Peyer's patch (tissue), 4 donors: ENCODE data around the gene SLC35E1. TPM values are rescaled to one million over a fixed set of nuclear protein-coding genes. Genes with fewer than 3 reads are reported as not detected.
A peak's percentile ranks its signal among the peaks of the same experiment; 100 is the strongest.

ENCODE experiments used
- DNase-seq, 3 donors: peaks; one replicate each; pipeline ENCODE4 v3.0.0-alpha.2; 2017 to 2019
- H3K27ac ChIP-seq, 4 donors: fragments of 200-600 bp; sonication (generic); one replicate each; pipeline ENCODE4 v1.5.1; 2016 to 2019
- H3K27me3 ChIP-seq, 2 donors: fragments of 200-600 bp; sonication (generic); one replicate each; pipeline ENCODE4 v1.5.1; 2019
- H3K36me3 ChIP-seq, 3 donors: fragments of 200-600 bp; sonication (generic); one replicate each; pipeline ENCODE4 v1.5.1; 2016 to 2019
- H3K4me1 ChIP-seq, 4 donors: fragments of 200-600 bp; sonication (generic); one replicate each; pipeline ENCODE4 v1.5.1; 2016 to 2019
- H3K4me3 ChIP-seq, 4 donors: fragments of 200-600 bp; sonication (generic); 1 replicate in 3 of 4; 2 replicates in 1 of 4; pipeline ENCODE4 v1.5.1; 2016 to 2019; ENCODE audit warnings: mild to moderate bottlenecking in 1 of 4
- H3K9me3 ChIP-seq, 4 donors: fragments of 200-600 bp; sonication (generic); one replicate each; pipeline ENCODE4 v1.5.1; 2016 to 2019; ENCODE audit warnings: mild to moderate bottlenecking in 1 of 4
- POLR2A ChIP-seq, 2 donors: fragments of 450-650 bp; IDR thresholded peaks; one replicate each; pipeline ENCODE4 v1.5.1; 2017; ENCODE audit warnings: antibody characterized with exemption in 2 of 2, mild to moderate bottlenecking in 2 of 2, moderate library complexity in 2 of 2
- total RNA-seq, 4 donors: library from RNA; depleted of rRNA; stranded (reverse); fragments of >200 nt; gene quantifications; one replicate each; pipeline ENCODE4 v1.1.0, GENCODE V29; 2016
- TF ChIP-seq, protein P1 (sequence below), 6 experiments: fragments of 450-650 bp in 4 of 6; fragments of 200-600 bp in 2 of 6; sonication (generic) in 1 of 6; IDR thresholded peaks; one replicate each; pipeline ENCODE4 v1.5.1; 2017 to 2019; ENCODE audit warnings: antibody characterized with exemption in 6 of 6, mild to moderate bottlenecking in 3 of 6, moderate library complexity in 1 of 6

Gene SLC35E1
- total RNA-seq, 4 donors from 2014 or later: 23.9 to 62.0 (median 41.9) TPM

DNA sequence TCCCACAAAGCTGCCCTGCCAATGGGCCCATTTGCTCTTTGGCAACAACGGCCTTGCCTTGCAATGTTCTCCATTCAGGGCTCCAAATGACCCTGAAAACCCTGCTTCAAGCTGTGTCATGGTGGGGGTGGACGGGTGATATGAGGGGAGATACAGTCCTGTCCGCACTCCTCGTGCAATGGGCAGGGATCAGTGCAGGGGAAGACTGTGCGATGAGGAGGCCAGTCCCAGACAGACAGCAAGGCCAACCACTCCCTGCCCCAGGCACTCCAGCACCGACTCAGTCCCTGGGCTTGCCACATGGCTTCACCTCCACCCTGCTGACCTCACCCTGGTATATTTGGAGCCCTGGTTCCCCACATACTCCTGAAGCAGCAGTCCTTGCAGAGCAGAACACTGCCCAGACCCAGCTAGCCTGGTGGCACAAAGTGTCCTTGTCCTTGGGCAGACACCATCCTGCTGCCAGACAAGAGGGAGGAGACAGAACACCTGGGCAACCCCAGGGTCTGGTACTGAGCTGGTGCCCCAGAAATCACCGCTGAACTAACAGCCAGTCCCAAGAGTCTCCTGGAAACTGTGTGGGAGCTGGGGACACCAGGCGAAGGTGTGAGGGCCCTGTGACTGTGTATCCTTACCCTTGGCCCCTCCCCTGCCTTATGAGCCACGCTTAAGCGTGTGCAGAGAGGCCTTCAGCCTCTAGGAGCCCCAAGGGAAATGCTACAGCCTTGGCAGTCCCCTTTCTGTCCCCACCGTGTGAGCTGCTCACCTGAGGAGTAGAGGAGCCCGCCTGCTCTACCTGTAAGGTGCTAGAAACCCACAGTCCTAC, 9.1 kb upstream of the SLC35E1 start:
- H3K27ac ChIP-seq: peak overlapping the region in 1 of 4 donors; percentile 55
- no peak for DNase-seq
- H3K27me3 ChIP-seq: no peaks in the 10 kb centered on the region
- H3K36me3 ChIP-seq: peaks cover 0 to 29% (median 0%) of the 10 kb centered on the region in 3 donors
- H3K9me3 ChIP-seq: no peaks in the 10 kb centered on the region
- TF ChIP-seq, protein P1, sequence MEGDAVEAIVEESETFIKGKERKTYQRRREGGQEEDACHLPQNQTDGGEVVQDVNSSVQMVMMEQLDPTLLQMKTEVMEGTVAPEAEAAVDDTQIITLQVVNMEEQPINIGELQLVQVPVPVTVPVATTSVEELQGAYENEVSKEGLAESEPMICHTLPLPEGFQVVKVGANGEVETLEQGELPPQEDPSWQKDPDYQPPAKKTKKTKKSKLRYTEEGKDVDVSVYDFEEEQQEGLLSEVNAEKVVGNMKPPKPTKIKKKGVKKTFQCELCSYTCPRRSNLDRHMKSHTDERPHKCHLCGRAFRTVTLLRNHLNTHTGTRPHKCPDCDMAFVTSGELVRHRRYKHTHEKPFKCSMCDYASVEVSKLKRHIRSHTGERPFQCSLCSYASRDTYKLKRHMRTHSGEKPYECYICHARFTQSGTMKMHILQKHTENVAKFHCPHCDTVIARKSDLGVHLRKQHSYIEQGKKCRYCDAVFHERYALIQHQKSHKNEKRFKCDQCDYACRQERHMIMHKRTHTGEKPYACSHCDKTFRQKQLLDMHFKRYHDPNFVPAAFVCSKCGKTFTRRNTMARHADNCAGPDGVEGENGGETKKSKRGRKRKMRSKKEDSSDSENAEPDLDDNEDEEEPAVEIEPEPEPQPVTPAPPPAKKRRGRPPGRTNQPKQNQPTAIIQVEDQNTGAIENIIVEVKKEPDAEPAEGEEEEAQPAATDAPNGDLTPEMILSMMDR (IDR thresholded peaks at IDR 0.05): no peak
- H3K4me3 ChIP-seq: no peak overlapping the region
- peaks cover 8 to 52% (median 31%) of the 10 kb centered on the region in 4 donors for H3K4me1 ChIP-seq

DNA sequence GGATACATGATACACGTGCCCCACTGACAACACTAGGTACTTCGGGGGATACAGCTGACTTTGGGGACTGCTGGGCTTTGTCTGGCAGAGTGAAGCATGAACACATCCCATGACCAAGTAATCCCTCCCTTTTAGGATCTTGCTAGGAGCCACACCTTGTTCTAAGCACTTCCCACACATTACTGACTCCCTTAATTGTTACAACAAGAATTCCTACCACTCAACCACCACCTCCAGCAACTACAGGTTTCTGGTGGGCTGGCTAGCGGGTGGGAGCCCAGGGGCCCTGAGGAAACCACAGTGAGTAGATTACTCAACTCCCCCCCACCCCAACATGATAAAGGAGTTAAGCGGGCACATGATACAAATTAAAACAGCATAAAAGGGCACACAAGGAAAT, 7.2 kb upstream of the SLC35E1 start:
- Histone ChIP-seq H3K4me3 (no peak overlapping the region), H3K27me3 (no peaks in the 10 kb centered on the region), H3K36me3 (peaks cover 0 to 39% (median 0%) of the 10 kb centered on the region in 3 donors), H3K27ac (no peak overlapping the region), H3K9me3 (no peaks in the 10 kb centered on the region), H3K4me1 (peaks cover 5 to 37% (median 22%) of the 10 kb centered on the region in 4 donors)
- no peak for TF ChIP-seq POLR2A (IDR thresholded peaks at IDR 0.05)
- TF ChIP-seq, protein P1 (IDR thresholded peaks at IDR 0.05): no peak
- no peak for DNase-seq

DNA sequence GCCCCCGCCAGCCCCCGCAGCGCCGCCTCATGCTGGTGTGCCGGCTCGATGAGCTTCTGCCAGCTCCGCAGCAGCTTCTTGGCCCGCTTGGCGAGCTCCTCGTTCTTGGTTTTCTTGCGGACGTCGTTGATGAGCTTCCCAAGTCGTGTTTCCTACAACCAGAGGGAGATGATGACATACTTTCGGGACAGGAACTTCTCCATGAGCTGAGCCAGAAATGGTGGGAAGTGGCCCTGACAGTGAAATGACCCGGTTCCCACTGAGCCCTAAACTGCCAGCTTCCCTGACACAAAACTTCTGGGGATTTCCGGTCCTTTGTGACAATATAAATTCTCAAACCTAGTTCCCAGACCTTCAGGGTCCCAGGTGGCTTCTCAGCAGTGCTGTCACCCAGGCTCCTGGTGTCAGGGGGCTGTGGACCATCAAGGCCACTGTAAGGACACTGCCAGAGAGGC, 5.3 kb upstream of the SLC35E1 start:
- H3K9me3 ChIP-seq: no peaks in the 10 kb centered on the region
- no peak overlapping the region for H3K4me3 ChIP-seq
- TF ChIP-seq, protein P1 (IDR thresholded peaks at IDR 0.05): no peak
- no peak for TF ChIP-seq POLR2A (IDR thresholded peaks at IDR 0.05)
- H3K4me1 ChIP-seq: peaks cover 0 to 38% (median 23%) of the 10 kb centered on the region in 4 donors
- H3K36me3 ChIP-seq: peaks cover 0 to 39% (median 0%) of the 10 kb centered on the region in 3 donors
- no peaks in the 10 kb centered on the region for H3K27me3 ChIP-seq
- H3K27ac ChIP-seq: no peak overlapping the region
- DNase-seq: no peak

DNA sequence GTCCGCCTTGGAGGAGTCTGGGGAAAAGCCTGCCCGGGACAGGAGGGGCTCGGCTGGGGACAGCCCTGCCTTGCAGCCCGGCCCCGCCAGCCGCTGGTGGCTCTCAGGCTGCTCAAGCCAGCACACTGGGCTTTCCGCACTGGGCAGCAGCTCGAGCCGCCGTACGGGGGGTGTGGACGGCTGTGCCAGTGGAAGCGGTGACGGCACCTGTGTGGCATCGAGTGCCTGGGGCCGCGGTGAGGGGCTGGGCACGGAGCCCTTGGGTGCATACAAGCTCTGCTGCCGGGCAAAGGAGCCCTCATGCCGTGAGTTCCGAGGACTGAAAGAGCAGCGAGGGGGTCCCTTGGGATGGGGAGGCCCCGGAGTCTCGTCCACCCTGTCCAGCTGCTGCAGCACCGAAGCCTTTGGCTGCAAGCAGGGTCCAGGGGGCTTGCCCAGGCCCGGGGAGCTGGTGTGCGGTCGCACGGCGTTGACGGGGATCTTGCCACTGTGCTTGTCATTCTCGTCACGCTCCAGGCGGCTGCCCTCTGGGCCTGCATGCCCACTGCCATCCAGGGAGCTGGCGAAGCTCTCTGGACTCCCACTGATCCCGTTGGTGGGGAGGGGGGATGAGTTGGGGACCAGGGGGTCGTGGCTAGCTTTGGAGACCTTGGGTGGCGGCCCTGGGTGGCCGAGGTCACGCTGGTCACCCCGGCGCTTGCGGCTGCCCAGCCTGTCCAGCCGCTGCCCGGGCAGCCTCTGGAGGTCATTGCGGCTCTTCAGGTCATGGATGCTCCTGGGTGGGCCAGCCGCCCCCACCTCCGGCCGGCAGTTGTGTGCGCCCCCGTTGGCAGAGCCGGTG, 4.7 kb upstream of the SLC35E1 start:
- H3K27ac ChIP-seq: no peak overlapping the region
- peaks cover 0 to 39% (median 0%) of the 10 kb centered on the region in 3 donors for H3K36me3 ChIP-seq
- no peak for DNase-seq
- H3K4me1 ChIP-seq: peaks cover 0 to 32% (median 19%) of the 10 kb centered on the region in 4 donors
- H3K9me3 ChIP-seq: no peaks in the 10 kb centered on the region
- TF ChIP-seq POLR2A (IDR thresholded peaks at IDR 0.05): no peak
- TF ChIP-seq, protein P1 (IDR thresholded peaks at IDR 0.05): no peak
- no peak overlapping the region for H3K4me3 ChIP-seq
- no peaks in the 10 kb centered on the region for H3K27me3 ChIP-seq

DNA sequence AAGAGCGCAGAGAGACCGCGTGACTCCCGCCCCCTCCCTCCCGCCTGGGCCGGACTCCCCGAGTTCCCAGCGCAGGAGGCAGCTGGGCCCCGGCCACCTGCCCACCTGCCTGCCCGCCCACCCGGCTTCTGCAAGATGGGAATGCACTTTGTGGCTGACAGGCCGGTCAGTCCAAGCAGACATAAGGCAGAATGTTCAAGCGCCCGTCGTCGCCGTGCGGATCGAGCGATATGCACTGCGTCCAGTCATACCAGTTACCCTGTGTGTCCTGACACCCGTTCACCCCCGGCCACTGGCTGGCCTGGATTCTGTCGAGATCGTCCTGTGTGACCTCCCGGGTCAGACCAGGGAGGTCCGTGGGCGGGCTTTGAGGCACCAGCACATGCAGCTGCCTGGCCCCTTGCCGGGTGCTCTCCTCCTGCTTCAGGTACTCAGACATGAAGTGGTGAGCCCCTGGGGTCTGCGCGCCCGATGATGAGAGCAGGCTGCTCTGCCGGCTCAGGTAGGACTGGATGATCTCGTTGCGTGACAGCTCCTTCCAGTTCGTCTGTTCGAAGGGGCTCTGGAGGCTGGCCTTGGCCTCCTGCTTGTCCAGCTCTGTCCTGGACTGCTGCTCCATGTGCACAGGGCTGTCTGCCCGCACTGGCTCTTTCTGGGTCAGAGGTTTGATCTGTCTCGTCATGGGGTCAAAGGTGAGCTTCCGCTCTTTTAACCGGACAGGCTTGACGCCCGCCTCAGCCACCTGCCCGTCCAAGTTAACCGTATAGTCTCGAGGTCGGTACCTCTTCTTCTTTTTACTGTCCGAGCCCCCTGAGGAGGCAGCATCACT, 3.9 kb upstream of the SLC35E1 start:
- H3K4me3 ChIP-seq: no peak overlapping the region
- peaks cover 0 to 39% (median 0%) of the 10 kb centered on the region in 3 donors for H3K36me3 ChIP-seq
- DNase-seq: no peak
- H3K27me3 ChIP-seq: no peaks in the 10 kb centered on the region
- TF ChIP-seq, protein P1 (IDR thresholded peaks at IDR 0.05): no peak
- no peak for TF ChIP-seq POLR2A (IDR thresholded peaks at IDR 0.05)
- H3K27ac ChIP-seq: no peak overlapping the region
- H3K9me3 ChIP-seq: no peaks in the 10 kb centered on the region
- peaks cover 0 to 29% (median 21%) of the 10 kb centered on the region in 4 donors for H3K4me1 ChIP-seq
